ENCODE results near the gene STH.

GRCh38 chr17:45995627-45996270 lies 3.3 kb upstream of the STH start:
- TF ChIP-seq CTCF (IDR thresholded peaks at IDR 0.05; ENCODE audit: low read depth, low read length, poor library complexity, severe bottlenecking) (no peak), EZH2phosphoT487 (IDR thresholded peaks at IDR 0.05; ENCODE audit: borderline replicate concordance, low read length) (no peak)
